GM21423 (cell line): Measurements from ENCODE around the gene STMN1.

Source experiments
- ATAC-seq: cut with Tn5 transposase; IDR thresholded peaks from one replicate; pipeline ENCODE4 v1.9.1; 2021; ENCODE audit warnings: mild to moderate bottlenecking, moderate library complexity; ENCODE audit not compliant: unreplicated experiment

The STMN1 gene

GRCh38 chr1:25922056-25922970 lies 16.1 kb upstream of the STMN1 start:
- no peak for ATAC-seq

DNA sequence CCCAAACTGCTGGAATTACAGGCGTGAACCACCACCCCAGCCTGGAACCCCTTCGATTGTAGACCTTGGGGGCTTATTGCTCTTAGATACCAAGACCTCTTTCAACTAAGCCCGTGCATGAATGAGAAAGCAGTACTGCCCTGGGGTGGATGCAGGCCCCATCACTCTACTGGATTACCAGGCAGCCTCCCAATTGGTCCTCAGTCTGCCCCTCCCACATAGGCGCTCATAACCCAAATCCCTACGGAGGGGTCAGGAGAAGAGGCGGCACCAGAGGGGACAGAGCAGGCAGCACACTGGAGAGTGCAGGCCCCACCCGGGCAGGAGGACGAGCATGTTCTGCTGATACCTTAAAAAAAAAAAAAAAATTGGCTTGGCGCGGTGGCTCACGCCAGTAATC lies 12.4 kb upstream of the STMN1 start:
- ATAC-seq: no peak

DNA sequence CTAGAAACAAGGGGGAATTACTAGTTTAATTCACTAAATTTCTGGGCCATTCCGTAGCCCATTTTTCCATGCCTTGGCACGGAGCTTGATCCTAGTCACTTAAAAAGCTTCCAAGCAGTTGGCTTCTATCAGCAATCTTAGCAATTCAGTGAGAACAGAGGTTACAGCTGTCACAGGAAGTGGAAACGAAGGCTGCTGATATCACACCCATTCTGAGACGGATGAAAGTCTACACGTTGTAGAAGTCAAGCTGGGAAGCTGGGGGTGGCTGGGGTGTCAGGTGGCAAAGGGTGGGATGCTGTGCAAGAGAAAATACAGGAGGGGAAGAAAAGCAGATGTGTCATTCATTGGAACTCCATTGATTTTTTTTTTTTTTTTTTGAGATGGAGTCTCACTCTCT lies 11.8 kb upstream of the STMN1 start:
- ATAC-seq: no peak

GRCh38 chr1:25916460-25916859 lies 10.2 kb upstream of the STMN1 start:
- no peak for ATAC-seq

- no peak for ATAC-seq
Measured at GRCh38 chr1:25914074-25914995, 8.1 kb upstream of the STMN1 start.

DNA sequence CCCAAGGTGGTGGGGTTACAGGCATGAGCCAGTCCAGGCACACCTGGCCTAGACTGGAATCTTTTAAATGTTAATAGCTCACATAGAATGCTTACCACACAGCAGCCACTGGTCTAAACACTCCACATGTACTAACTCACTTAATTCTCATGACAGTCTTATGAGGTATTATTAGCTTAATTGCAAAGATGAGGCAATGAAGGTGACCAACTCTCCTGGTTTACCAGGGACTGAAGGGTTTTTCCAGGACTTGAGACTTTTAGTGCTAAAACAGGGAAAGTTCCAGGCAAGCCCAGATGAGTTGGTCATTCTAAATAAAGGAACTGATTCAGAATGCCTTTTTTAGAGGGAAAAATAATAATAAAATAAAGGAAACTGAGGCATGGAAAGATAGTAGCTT lies 7.0 kb upstream of the STMN1 start:
- ATAC-seq: no peak

DNA sequence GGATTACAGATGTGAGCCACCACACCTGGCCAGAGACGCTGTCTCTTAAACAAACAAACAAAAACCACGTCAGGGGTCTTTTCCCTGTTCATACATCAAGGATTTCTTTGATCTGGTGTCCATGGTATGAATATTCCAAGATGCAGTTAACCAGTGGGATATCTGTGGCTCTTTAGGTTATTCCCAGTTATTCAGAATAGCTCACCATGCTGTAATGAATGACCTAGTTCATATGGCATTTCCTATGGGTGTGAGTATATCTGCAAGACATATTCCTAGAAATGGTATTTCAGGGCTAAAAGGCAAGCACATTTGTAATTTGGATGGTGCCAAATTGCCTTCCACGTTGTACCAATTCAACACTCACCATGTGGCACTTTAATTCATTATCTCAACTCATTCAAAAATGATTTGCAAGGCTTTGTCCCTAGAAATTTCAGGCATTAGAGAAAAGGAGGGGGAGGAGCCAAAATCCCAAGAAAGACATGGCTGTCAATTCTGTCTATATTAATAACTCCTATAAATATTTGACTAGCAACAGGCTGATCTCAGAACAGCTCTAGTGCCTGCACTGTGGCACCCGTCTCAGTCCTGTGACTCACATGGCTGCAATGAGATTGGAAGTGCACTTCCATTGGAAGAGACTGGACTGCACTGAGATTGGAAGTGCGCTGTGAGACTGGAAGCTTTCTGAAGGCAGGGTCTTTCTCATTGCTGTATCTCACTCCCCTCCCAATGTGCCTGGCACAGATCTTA lies 6.0 kb upstream of the STMN1 start:
- ATAC-seq: no peak

GRCh38 chr1:25911162-25911561 lies 4.9 kb upstream of the STMN1 start:
- no peak for ATAC-seq

DNA sequence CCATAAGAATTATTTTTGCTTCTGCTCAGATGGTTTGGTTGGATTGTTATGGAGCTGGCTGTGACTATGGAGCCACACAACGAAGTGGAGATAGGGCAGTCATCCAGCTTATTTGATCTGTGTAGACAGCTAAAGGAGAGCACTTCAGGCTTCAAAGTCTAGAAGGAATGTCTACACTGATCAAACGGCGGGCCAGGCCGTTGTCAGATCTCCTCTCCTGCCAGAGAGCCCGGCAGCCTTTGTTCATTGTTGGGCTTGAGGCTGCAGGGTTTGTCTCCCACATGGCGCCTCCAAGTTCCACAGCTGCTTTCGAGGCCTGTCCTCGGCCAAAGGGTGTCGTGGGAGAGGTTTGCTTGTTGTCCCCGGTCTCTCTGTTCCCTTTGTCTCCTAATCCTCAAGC lies 2.8 kb upstream of the STMN1 start:
- no peak for ATAC-seq

DNA sequence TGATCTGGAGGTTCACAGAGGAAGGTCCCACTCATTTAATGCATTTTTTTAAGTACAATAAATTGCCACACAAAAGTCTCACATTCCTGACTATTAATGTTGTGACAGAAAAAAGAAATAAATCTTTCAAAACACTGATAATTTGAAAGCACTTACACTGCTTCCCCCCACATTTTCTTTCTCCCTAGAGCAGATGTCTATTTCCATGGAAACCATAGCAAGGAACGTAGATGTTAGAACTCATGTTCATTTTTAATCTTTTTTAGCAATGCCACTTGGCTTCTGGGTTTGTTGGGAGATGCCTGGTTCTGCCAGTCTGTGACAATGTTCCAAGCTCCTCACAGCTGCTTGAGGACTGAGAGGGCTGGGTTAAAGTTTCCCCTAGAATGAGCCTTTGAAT lies 1.9 kb upstream of the STMN1 start:
- no peak for ATAC-seq

- ATAC-seq: no peak
Measured at GRCh38 chr1:25907601-25908000, 1.4 kb upstream of the STMN1 start.

GRCh38 chr1:25906644-25907300 lies 553 bp upstream of the STMN1 start:
- ATAC-seq: no peak

- ATAC-seq: peak; percentile 77
Measured at GRCh38 chr1:25904943-25905679, 1.1 kb downstream of the STMN1 start.

DNA sequence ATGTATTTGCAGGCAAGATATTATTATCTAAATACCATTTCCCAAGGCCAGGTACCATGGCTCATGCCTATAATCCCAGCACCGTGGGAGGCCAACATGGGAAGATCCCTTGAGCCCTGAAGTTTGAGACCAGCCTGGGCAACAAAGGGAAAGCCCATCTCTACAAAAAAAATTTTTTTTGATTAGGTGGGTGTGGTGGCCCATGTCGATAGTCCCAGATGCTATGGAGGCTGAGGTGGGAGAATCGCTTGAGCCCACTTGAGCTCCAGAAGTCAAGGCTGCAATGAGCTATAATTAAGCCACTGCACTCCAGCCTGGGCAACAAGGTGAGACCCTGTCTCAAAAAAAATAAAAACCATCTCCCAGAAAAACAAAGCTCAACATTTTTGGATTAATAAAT lies 2.2 kb downstream of the STMN1 start:
- ATAC-seq: no peak

DNA sequence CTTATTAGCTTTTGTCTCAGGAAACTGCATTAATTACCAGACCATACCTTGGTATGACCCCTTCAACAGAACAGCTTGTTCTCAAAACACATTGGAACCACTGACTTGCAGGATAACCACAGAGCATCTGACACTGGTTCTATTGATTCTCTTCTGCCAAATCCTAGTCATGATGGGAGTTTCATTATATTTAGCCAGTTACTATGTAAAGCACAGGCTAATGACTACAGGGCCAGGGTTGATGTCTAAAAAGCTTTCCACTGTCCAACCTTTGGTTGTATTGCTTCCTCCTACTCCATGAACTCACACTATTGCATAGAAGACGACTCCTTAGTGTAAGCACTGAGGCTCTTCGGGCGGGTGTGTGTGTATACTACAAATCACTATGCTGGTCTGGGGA lies 3.8 kb downstream of the STMN1 start:
- ATAC-seq: no peak

- no peak for ATAC-seq
Measured at GRCh38 chr1:25900219-25900618, 6.0 kb downstream of the STMN1 start.

GRCh38 chr1:25899792-25900191 lies 6.4 kb downstream of the STMN1 start:
- no peak for ATAC-seq

DNA sequence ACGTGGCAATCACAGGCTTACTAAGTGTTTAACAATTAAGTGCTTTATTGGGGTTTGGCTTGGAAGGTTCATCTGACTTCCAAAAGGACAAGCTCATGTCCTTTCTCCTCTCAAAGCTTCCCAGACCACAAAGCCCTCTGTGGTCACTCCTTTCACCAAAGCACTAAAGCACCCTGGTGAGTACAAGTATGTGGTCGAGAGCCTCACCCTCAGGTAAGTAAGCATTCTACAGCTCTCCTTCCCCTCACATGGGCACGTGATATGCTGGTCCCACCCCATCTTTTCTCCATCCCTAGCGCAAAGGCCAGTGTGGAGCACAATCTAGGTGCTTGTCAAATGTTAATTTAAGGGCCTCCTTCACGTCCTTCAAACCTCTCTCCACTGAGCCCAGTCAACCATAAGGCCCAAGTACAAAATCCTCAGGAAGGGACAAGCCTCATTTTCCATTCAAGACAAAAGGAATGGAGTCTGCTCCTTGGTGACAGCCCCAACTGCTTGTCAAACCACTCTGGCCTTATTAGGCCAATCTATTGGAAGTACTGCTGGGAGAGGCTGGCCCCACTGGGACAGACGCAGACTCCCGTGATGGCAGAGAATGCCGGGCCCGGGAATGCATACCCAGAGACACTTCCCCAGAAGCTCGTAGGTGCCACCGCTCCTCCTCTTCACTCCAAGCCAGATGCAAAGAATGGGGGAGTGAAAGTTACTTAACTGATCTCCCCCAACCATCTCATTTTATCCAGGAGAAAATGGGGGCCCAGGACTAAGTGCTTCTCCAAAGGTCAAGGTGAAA lies 7.8 kb downstream of the STMN1 start:
- no peak for ATAC-seq

- no peak for ATAC-seq
Measured at GRCh38 chr1:25897754-25898153, 8.5 kb downstream of the STMN1 start.
